GM13976 (cell line): ENCODE measurements around the gene FLT1.

Experiments
- DNase-seq: peaks from one replicate; pipeline ENCODE4 v3.0.0; 2012; ENCODE audit warnings: low spot score
- CTCF ChIP-seq: IDR thresholded peaks from 2 replicates; pipeline ENCODE4 v1.5.1; 2012; ENCODE audit warnings: borderline replicate concordance, mild to moderate bottlenecking; ENCODE audit not compliant: insufficient read depth; ENCODE audit errors: extremely low read depth, missing control alignments, control extremely low read depth
- in situ Hi-C: fragments of 300-500 bp; cut with MboI; formaldehyde crosslinking; loops from one replicate; pipeline ENCODE4 v1.12.0; 2022; ENCODE audit warnings: low sequenced_read_pairs, mixed read lengths, inconsistent platforms; ENCODE audit not compliant: unreplicated experiment

The FLT1 gene

GRCh38 chr13:28485097-28485496, 9.8 kb downstream of the FLT1 start:
- TF ChIP-seq CTCF, result no peak
- in situ Hi-C loops, result no loop called here
- DNase-seq, result no peak

- DNase-seq, result no peak
- no peak for TF ChIP-seq CTCF
- in situ Hi-C loops, result no loop called here
These were observed 11.5 kb downstream of the FLT1 start for GRCh38 chr13:28483313-28483931.

- no peak for DNase-seq
These were observed 15.9 kb downstream of the FLT1 start for GRCh38 chr13:28479005-28479404.

GRCh38 chr13:28478127-28478526, 16.8 kb downstream of the FLT1 start:
- DNase-seq, result no peak
- TF ChIP-seq CTCF, result no peak
- in situ Hi-C loops, result no loop called here

More at GRCh38 chr13:28479005-28479404, 15.9 kb downstream of the FLT1 start:
- in situ Hi-C loops, result no loop called here
- no peak for TF ChIP-seq CTCF

GRCh38 chr13:28477709-28477973, 17.3 kb downstream of the FLT1 start:
- no peak for DNase-seq
- no peak for TF ChIP-seq CTCF
- in situ Hi-C loops, result no loop called here

GRCh38 chr13:28476919-28477708, 17.8 kb downstream of the FLT1 start:
- TF ChIP-seq CTCF, result no peak

More at GRCh38 chr13:28476919-28477708, 17.8 kb downstream of the FLT1 start:
- in situ Hi-C loops, result no loop called here
- DNase-seq, result no peak
